GM21360 (cell line): ENCODE data around the gene HES6.

Source experiments
- ATAC-seq: cut with Tn5 transposase; IDR thresholded peaks from one replicate; pipeline ENCODE4 v1.9.1; 2021; ENCODE audit warnings: mild to moderate bottlenecking, moderate library complexity; ENCODE audit not compliant: unreplicated experiment

The HES6 gene

GRCh38 chr2:238255151-238255551 lies 15.3 kb upstream of the HES6 start:
- no peak for ATAC-seq

- no peak for ATAC-seq
Observed at GRCh38 chr2:238254095-238254723, 14.4 kb upstream of the HES6 start.

GRCh38 chr2:238252766-238253630 lies 13.2 kb upstream of the HES6 start:
- no peak for ATAC-seq

- no peak for ATAC-seq
Observed at GRCh38 chr2:238251986-238252385, 12.1 kb upstream of the HES6 start.

GRCh38 chr2:238251331-238251730 lies 11.5 kb upstream of the HES6 start:
- no peak for ATAC-seq

- no peak for ATAC-seq
Observed at GRCh38 chr2:238250896-238251295, 11.1 kb upstream of the HES6 start.

DNA sequence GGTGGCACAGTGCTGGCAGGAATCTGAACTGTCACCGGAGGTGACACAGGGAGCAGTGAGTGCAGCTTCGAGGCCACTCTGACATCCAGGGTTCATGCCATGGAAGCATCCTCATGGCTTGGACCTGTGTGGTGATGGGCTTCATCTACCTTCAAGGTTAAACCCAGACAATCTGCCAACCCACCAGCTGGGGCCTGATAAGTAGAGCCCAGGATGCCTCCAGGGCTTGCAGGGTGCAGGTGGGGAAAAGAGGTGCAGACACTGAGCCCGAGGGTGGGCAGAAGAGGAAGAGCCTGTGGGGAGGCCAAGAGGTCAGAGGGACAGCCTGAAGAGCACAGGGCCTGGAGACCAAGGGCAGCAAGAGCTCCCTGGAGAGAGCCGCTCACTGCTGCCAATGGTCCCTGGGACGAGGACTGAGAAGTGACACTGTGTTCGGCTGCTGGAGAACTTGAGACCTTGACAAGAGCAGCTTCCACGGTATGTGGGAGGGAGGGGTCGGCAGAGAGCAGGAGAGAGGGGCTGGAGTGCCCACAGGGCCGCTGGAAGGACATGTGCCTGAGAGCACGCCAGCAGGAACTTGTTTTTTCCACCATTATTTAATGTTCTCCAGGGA lies 8.1 kb upstream of the HES6 start:
- no peak for ATAC-seq

DNA sequence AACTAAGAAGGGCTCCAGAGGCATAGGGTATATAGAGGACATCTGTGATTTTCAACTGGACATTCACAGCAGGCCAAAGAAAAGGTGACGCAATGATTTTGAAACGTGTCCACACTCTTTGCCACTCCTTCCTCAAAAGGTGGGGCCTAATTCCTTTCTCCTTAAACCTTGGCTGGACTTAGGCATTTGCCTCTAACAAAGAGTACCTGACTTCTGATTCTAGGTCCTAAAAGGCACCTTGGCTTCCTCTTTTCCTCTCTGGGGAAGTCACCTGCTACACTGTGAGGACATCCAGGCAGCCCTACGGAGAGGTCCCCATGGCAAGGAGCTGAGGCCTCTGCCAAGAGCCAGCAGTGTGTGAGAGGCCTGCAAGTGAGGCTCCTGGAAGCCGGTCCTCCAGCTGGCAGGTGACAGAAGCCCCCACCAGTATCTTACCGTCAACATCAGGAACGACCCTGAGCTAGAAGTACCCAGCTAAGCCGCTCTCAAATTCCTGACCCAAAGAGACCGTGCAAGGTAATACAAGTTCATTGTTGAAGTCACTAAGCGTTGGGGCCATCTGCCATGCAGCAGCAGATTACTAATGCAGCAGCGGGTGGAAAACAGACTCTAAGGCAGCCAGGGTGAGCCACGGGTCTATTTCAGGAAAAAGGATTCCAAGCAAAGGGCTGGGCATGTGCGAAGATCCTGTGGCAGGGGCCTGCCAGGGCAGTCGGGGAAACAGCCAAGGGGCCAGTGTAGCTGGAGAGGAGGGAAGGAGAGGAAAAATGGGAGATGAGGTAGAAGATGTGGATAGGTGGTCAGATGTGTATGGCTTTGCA lies 7.4 kb upstream of the HES6 start:
- no peak for ATAC-seq

DNA sequence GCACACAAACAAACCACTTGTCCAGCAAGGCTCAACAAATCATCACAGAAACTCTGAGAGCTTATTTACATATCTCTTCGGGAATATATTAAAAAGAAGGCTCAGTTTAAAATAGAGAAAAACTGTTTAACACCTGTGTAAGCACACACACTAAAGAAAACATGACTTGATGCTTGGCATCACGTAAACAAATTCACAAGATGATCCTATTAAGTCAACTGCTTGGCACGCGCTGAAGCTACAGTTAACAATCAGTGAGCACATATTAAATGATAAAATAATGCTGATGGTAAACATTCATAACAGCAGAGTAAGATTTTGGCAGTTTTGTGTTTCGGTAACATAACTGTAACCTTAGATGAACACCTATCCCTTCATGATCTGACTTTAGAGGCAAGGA lies 4.3 kb upstream of the HES6 start:
- no peak for ATAC-seq

GRCh38 chr2:238243496-238244076 lies 3.7 kb upstream of the HES6 start:
- ATAC-seq = no peak

- ATAC-seq = no peak
Observed at GRCh38 chr2:238242731-238243495, 3.1 kb upstream of the HES6 start.

GRCh38 chr2:238241970-238242369 lies 2.1 kb upstream of the HES6 start:
- no peak for ATAC-seq

GRCh38 chr2:238240757-238241711 lies 1.2 kb upstream of the HES6 start:
- ATAC-seq = no peak

- no peak for ATAC-seq
Observed at GRCh38 chr2:238239543-238239862, 335 bp downstream of the HES6 start.

DNA sequence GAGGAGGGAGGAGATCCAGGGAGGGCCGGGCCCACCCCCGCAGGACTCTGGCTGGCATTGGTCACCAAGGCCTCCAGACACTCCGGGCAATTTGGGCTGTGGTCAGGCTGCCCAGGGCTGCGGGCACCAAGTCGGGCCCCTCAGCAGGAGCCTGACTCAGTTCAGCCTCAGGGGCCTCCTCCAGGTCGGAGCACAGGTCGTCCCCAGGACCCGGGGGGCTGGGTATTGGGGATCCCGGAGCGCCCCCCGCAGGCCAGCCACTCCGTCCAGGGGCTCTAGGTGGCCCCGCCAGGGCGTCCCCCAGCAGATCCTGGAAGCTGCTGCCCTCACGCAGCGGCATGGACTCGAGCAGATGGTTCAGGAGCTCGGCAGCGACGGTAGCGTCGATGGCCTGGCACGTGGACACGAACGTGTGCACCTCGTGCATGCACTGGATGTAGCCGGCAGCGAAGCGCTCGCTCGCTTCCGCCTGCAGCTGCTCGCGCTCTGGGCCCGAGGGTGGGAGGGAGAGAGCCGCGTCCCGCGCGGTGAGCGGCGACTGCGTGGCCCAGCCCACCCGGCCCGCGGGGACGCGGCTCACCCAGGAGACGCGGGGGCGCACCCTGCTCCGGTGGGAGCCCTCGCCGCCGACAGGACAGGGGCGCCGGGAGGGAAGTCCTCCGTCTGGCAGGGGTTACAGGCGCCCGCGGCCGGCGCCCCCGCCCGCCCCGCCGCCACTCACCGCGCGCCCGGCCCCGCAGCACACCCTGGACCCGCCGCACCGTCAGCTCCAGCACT lies 884 bp downstream of the HES6 start:
- ATAC-seq = no peak

GRCh38 chr2:238238311-238238765 lies 1.5 kb downstream of the HES6 start:
- no peak for ATAC-seq

DNA sequence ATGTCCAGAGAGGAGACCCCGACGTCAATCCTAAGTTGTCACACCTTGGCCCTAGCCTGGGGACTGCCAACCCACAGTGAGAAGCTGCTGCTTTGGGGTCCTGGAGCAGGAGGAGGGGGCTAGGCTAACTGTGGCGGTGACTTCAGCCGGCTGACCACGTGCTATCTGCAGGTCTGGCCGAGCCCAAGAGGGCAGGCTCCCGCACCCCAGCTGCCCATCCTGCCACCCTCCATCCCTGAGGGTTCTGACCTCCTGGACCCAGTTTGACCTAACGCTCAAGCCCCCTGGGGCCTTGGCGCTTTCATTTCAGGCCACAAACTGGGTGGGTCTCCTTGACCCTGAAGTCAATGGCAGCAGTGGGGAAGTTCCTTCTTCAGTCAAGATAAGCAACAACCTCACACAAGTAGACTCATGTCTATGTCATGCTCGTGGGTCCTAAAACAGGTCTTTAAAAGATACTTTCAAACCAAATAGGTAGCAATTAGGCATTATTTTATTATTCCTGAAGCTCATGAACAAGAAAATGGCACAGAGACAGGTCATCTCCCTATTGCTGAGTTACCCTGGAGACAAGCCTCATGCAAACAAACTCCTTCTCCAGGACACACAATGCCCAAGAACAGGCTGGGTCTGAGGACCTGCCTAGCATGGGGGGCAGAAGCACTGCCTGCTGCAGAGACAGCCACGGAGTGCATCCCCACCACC lies 2.3 kb downstream of the HES6 start:
- no peak for ATAC-seq

DNA sequence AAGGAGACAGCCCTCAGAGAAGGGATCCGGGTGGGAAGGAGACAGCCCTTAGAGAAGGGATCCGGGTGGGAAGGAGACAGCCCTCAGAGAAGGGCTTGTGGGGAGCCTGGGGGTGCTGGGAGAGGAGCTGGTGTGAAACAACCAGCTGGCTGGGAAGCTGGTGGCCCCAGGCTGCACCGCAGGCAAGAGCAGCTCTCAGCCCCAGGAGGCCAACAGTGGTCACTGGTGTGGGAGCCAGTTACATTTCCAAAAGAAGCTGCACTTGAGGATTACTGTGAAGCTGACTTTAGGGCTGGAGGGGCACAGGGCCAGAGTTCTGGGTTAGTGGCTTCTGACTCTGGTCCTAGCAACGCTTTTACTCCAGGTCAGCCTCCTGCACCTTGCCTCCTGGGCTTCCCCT lies 3.3 kb downstream of the HES6 start:
- no peak for ATAC-seq
